A549 (cell line): ENCODE measurements around the gene ZBTB47. TPM values are rescaled to one million over a fixed set of nuclear protein-coding genes. Genes with fewer than 3 reads are reported as not detected.

Experiments used
- ATAC-seq, 2 experiments: fragments of 200-7000 bp in 1 of 2; fragments of >200 bp in 1 of 2; cut with Nextera tagmentation in 1 of 2; cut with Tn5 transposase in 1 of 2; 3 replicates each; pipeline versions ENCODE4 v1.8.0 to v1.9.1; 2018 to 2020; ENCODE audit warnings: mild to moderate bottlenecking in 1 of 2, moderate library complexity in 1 of 2
- CTCF ChIA-PET: fragments of 300-600 bp; sonication (Branson Sonifier 250); formaldehyde crosslinking; extraction: SDS; loops from one replicate; lab custom pipeline; 2021; ENCODE audit warnings: antibody characterized with exemption, inconsistent platforms; lab: Yijun Ruan, JAX
- POLR2A ChIA-PET: fragments of 350-600 bp; formaldehyde crosslinking; extraction: SDS; loops from one replicate; lab custom pipeline; 2021; ENCODE audit warnings: antibody characterized with exemption, inconsistent platforms; lab: Yijun Ruan, JAX
- DNase-seq, 2 experiments: peaks; one replicate each; pipeline versions ENCODE4 v3.0.0 to v3.0.0-alpha.2; 2011 to 2016; ENCODE audit warnings: low read depth in 1 of 2, low spot score in 1 of 2
- FAIRE-seq: peaks from 2 replicates; lab custom pipeline; 2011; peaks lifted over from hg19 to GRCh38; lab: Jason Lieb, UNC
- H3K27ac ChIP-seq, 2 experiments: fragments of >200 bp; sonication (Bioruptor Twin); formaldehyde crosslinking; 3 replicates each; pipeline ENCODE4 v1.5.1; 2016 to 2017
- H3K4me1 ChIP-seq: fragments of >200 bp; sonication (Bioruptor Twin); formaldehyde crosslinking; 3 replicates; pipeline ENCODE4 v1.6.1; 2016
- H3K4me2 ChIP-seq: fragments of >200 bp; sonication (Bioruptor Twin); formaldehyde crosslinking; 3 replicates; pipeline ENCODE4 v1.6.1; 2016
- H3K4me3 ChIP-seq: fragments of >200 bp; sonication (Bioruptor Twin); formaldehyde crosslinking; 3 replicates; pipeline ENCODE4 v1.5.1; 2016
- H3K9me3 ChIP-seq: fragments of >200 bp; sonication (Bioruptor Twin); formaldehyde crosslinking; 3 replicates; pipeline ENCODE4 v1.6.1; 2016
- ATOH8 ChIP-seq: fragments of 250-450 bp; sonication (Bioruptor Pico); IDR thresholded peaks from 2 replicates; pipeline ENCODE4 v1.5.0; 2020; ENCODE audit warnings: low read depth, mild to moderate bottlenecking, moderate library complexity
- BCL3 ChIP-seq: fragments of >200 bp; sonication (Bioruptor Twin); formaldehyde crosslinking; IDR thresholded peaks from 3 replicates; pipeline ENCODE4 v1.6.1; 2016
- BHLHE40 ChIP-seq: IDR thresholded peaks from 2 replicates; pipeline ENCODE4 v1.6.1; 2012; ENCODE audit warnings: low read depth, low read length, inconsistent platforms
- CBX8 ChIP-seq: fragments of 200-600 bp; sonication (generic); IDR thresholded peaks from 2 replicates; pipeline ENCODE4 v1.6.1; 2016
- CHD4 ChIP-seq: fragments of 200-600 bp; sonication (generic); IDR thresholded peaks from 2 replicates; pipeline ENCODE4 v1.6.1; 2016; ENCODE audit warnings: antibody characterized with exemption, mild to moderate bottlenecking, borderline replicate concordance
- EHF ChIP-seq: fragments of 250-450 bp; sonication (Bioruptor Pico); IDR thresholded peaks from 2 replicates; pipeline ENCODE4 v1.5.0; 2020; ENCODE audit warnings: mild to moderate bottlenecking
- ESRRA ChIP-seq: fragments of 150-350 bp; IDR thresholded peaks from 2 replicates; pipeline ENCODE4 v1.6.1; 2014; ENCODE audit warnings: mild to moderate bottlenecking, low read length, borderline replicate concordance
- HDAC2 ChIP-seq: fragments of 200-600 bp; sonication (generic); IDR thresholded peaks from 2 replicates; pipeline ENCODE4 v1.6.1; 2016
- HEYL ChIP-seq: fragments of 250-450 bp; sonication (Bioruptor Pico); IDR thresholded peaks from 2 replicates; pipeline ENCODE4 v1.8.0; 2021; ENCODE audit warnings: mild to moderate bottlenecking, moderate library complexity
- HOXA7 ChIP-seq: fragments of 250-450 bp; sonication (Bioruptor Pico); IDR thresholded peaks from 2 replicates; pipeline ENCODE4 v1.5.0; 2020; ENCODE audit warnings: mild to moderate bottlenecking, moderate library complexity
- JUN ChIP-seq, 2 experiments: fragments of >200 bp; sonication (Bioruptor Twin); formaldehyde crosslinking; IDR thresholded peaks; 2 replicates in 1 of 2; 3 replicates in 1 of 2; pipeline ENCODE4 v1.6.1; 2016 to 2017
- MAFK ChIP-seq: fragments of 450-650 bp; IDR thresholded peaks from 2 replicates; pipeline ENCODE4 v1.6.1; 2014; ENCODE audit not compliant: partially characterized antibody
- MAX ChIP-seq: IDR thresholded peaks from 2 replicates; pipeline ENCODE4 v1.6.1; 2012
- MYC ChIP-seq: IDR thresholded peaks from 2 replicates; pipeline ENCODE4 v1.6.1; 2012; ENCODE audit warnings: mild to moderate bottlenecking, inconsistent platforms, low read length, improper control_type of control experiment, borderline replicate concordance
- NFE2L2 ChIP-seq: fragments of 150-350 bp; conservative IDR thresholded peaks from 2 replicates; pipeline ENCODE4 v1.6.1; 2014; ENCODE audit warnings: low read length
- NPAS2 ChIP-seq: fragments of 250-450 bp; sonication (Bioruptor Pico); IDR thresholded peaks from 2 replicates; pipeline ENCODE4 v1.8.0; 2022; ENCODE audit warnings: mild to moderate bottlenecking, moderate library complexity, borderline replicate concordance
- PHF8 ChIP-seq: fragments of 200-600 bp; sonication (generic); IDR thresholded peaks from 2 replicates; pipeline ENCODE4 v1.6.1; 2016; ENCODE audit warnings: low read depth, mild to moderate bottlenecking, antibody characterized with exemption, moderate library complexity, borderline replicate concordance
- RARB ChIP-seq: fragments of 250-450 bp; sonication (Bioruptor Pico); IDR thresholded peaks from 2 replicates; pipeline ENCODE4 v1.8.0; 2021; ENCODE audit warnings: mild to moderate bottlenecking, moderate library complexity
- RCOR1 ChIP-seq: fragments of 150-350 bp; IDR thresholded peaks from 2 replicates; pipeline ENCODE4 v1.6.1; 2014; ENCODE audit warnings: antibody characterized with exemption, low read length, low read depth
- SMC3 ChIP-seq: fragments of >200 bp; sonication (Bioruptor Twin); formaldehyde crosslinking; IDR thresholded peaks from 3 replicates; pipeline ENCODE4 v1.6.1; 2018; ENCODE audit warnings: inconsistent platforms
- SREBF2 ChIP-seq: fragments of 450-650 bp; IDR thresholded peaks from 2 replicates; pipeline ENCODE4 v1.6.1; 2014; ENCODE audit warnings: mild to moderate bottlenecking, moderate library complexity
- TFCP2L1 ChIP-seq: fragments of 250-450 bp; sonication (Bioruptor Pico); IDR thresholded peaks from 2 replicates; pipeline ENCODE4 v1.5.0; 2021; ENCODE audit warnings: mild to moderate bottlenecking
- TP53 ChIP-seq: fragments of 250-450 bp; sonication (Bioruptor Pico); IDR thresholded peaks from 2 replicates; pipeline ENCODE4 v1.5.0; 2021; ENCODE audit warnings: mild to moderate bottlenecking, moderate library complexity
- ZNF302 ChIP-seq: fragments of 250-450 bp; sonication (Bioruptor Pico); IDR thresholded peaks from 2 replicates; pipeline ENCODE4 v1.9.0; 2021; ENCODE audit warnings: inconsistent platforms, mild to moderate bottlenecking, moderate library complexity
- ZSCAN20 ChIP-seq: fragments of 250-450 bp; sonication (Bioruptor Pico); IDR thresholded peaks from 2 replicates; pipeline ENCODE4 v1.8.0; 2022; ENCODE audit warnings: mild to moderate bottlenecking, moderate library complexity
- WGBS: methylation state at CpG from one replicate; pipeline ENCODE4 v1.1.6; 2017; ENCODE audit errors: missing lambda C conversion rate; 5-methylcytosine and 5-hydroxymethylcytosine counted together
- polyA plus RNA-seq, 4 experiments: library from polyadenylated mRNA; depleted of rRNA in 3 of 4; stranded (reverse); fragments of >200 nt; fragmentation: RNase III in 1 of 4; extraction: RNeasy Plus Mini Kit Qiagen cat#74134 plus additional on column Dnase treatment in 1 of 4; gene quantifications; 2 replicates in 3 of 4; 3 replicates in 1 of 4; pipeline ENCODE4 v1.2.3, GENCODE V29; 2011 to 2017
- TF ChIP-seq, protein P1 (sequence below): IDR thresholded peaks from 2 replicates; pipeline ENCODE4 v1.6.1; 2012
- TF ChIP-seq, protein P2 (sequence below): fragments of 200-600 bp; sonication (generic); IDR thresholded peaks from 2 replicates; pipeline ENCODE4 v1.6.1; 2016; ENCODE audit warnings: antibody characterized with exemption, mild to moderate bottlenecking, moderate library complexity

Gene ZBTB47
- polyA plus RNA-seq, 2 of the 4 experiments (the other 2 are of a cell fraction), result 2.5 to 6.8 TPM

- Histone ChIP-seq H3K4me2 (no peak overlapping the region), H3K27ac (no peak overlapping the region), H3K4me3 (no peak overlapping the region), H3K9me3 (no peaks in the 10 kb centered on the region), H3K4me1 (no peaks in the 10 kb centered on the region)
- peak in 1 of 2 experiments; percentile 15; a peak in 2 of 6 replicates for ATAC-seq
- FAIRE-seq, result no peak
- CTCF ChIA-PET, result no interaction called here
- no peak for TF ChIP-seq TP53
- TF ChIP-seq MAFK, result peak; percentile 24
- TF ChIP-seq MYC, result no peak
- TF ChIP-seq HOXA7 (CRISPR knock-in tag), result no peak
- TF ChIP-seq, protein P1, sequence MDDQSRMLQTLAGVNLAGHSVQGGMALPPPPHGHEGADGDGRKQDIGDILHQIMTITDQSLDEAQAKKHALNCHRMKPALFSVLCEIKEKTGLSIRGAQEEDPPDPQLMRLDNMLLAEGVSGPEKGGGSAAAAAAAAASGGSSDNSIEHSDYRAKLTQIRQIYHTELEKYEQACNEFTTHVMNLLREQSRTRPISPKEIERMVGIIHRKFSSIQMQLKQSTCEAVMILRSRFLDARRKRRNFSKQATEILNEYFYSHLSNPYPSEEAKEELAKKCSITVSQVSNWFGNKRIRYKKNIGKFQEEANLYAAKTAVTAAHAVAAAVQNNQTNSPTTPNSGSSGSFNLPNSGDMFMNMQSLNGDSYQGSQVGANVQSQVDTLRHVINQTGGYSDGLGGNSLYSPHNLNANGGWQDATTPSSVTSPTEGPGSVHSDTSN, result 0 out of 2 replicates have a peak, but pooled peaks have one; percentile 25
- TF ChIP-seq NFE2L2, result no peak
- TF ChIP-seq SREBF2, result no peak
- no peak for TF ChIP-seq TFCP2L1
- TF ChIP-seq, protein P2, sequence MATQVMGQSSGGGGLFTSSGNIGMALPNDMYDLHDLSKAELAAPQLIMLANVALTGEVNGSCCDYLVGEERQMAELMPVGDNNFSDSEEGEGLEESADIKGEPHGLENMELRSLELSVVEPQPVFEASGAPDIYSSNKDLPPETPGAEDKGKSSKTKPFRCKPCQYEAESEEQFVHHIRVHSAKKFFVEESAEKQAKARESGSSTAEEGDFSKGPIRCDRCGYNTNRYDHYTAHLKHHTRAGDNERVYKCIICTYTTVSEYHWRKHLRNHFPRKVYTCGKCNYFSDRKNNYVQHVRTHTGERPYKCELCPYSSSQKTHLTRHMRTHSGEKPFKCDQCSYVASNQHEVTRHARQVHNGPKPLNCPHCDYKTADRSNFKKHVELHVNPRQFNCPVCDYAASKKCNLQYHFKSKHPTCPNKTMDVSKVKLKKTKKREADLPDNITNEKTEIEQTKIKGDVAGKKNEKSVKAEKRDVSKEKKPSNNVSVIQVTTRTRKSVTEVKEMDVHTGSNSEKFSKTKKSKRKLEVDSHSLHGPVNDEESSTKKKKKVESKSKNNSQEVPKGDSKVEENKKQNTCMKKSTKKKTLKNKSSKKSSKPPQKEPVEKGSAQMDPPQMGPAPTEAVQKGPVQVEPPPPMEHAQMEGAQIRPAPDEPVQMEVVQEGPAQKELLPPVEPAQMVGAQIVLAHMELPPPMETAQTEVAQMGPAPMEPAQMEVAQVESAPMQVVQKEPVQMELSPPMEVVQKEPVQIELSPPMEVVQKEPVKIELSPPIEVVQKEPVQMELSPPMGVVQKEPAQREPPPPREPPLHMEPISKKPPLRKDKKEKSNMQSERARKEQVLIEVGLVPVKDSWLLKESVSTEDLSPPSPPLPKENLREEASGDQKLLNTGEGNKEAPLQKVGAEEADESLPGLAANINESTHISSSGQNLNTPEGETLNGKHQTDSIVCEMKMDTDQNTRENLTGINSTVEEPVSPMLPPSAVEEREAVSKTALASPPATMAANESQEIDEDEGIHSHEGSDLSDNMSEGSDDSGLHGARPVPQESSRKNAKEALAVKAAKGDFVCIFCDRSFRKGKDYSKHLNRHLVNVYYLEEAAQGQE, result no peak
- no peak for TF ChIP-seq ATOH8 (CRISPR knock-in tag)
- TF ChIP-seq MAX, result no peak
- no peak for TF ChIP-seq ZNF302 (CRISPR knock-in tag)
- no peak for TF ChIP-seq PHF8
- TF ChIP-seq ZSCAN20 (CRISPR knock-in tag), result no peak
- peak in 1 of 2 experiments; percentile 26; a peak in 1 of 5 replicates for TF ChIP-seq JUN (IDR thresholded peaks at IDR 0.05)
- TF ChIP-seq BHLHE40, result no peak
- no peak for TF ChIP-seq RARB (CRISPR knock-in tag)
- no peak for TF ChIP-seq BCL3
- no peak for DNase-seq
- WGBS, result 34% methylated on average over 3 of the region's 8 CpGs
- POLR2A ChIA-PET, result no interaction called here
These were observed 14.3 kb downstream of the ZBTB47 start for GRCh38 chr3:42667523-42668412.

DNA sequence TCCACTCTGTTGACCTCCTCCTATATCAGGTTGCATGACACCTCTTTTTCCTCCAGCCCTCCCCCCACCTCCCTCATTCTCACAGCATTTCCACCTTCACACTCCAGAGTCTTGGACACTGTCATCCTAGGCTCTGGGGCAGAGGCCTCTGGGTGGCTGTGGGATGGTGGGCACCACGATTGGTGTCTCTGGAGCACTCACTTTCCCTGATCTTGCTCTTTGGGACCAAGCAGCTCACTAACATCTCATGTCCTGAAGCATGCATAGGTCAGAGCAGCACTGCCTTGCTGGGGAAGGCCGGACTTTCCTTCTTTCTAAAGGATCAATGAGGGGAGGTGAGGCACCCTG, 14.9 kb downstream of the ZBTB47 start:
- Histone ChIP-seq H3K9me3 (no peaks in the 10 kb centered on the region), H3K4me3 (no peak overlapping the region), H3K4me2 (no peak overlapping the region), H3K4me1 (no peaks in the 10 kb centered on the region), H3K27ac (no peak overlapping the region)
- ATAC-seq (no peak; a peak in 1 of 6 replicates), FAIRE-seq (no peak), DNase-seq (no peak)
- POLR2A ChIA-PET, result no interaction called here
- CTCF ChIA-PET, result no interaction called here
- 63% methylated on average over 2 of the region's 2 CpGs for WGBS
- no peak for TF ChIP-seq CHD4
- TF ChIP-seq EHF, result no peak
- no peak for TF ChIP-seq SMC3
- TF ChIP-seq JUN (IDR thresholded peaks at IDR 0.05), result no peak
- no peak for TF ChIP-seq HEYL (CRISPR knock-in tag)
- TF ChIP-seq, protein P2, result no peak
- TF ChIP-seq ZSCAN20 (CRISPR knock-in tag), result no peak
- TF ChIP-seq MAFK, result no peak
- no peak for TF ChIP-seq NPAS2 (CRISPR knock-in tag)
- no peak for TF ChIP-seq CBX8
- no peak for TF ChIP-seq ESRRA
- no peak for TF ChIP-seq RCOR1
- TF ChIP-seq NFE2L2, result no peak
- TF ChIP-seq HDAC2, result no peak
